Testis (tissue), 3 donors: ENCODE data around the gene IGFBP7. TPM values are rescaled to one million over a fixed set of nuclear protein-coding genes. Genes with fewer than 3 reads are reported as not detected.
A peak's percentile ranks its signal among the peaks of the same experiment; 100 is the strongest.

ENCODE experiments used
- DNase-seq: peaks from one replicate; pipeline ENCODE4 v3.0.0-alpha.2; 2019
- H3K27ac ChIP-seq, 2 donors: fragments of 200-600 bp; sonication (generic); one replicate each; pipeline ENCODE4 v1.5.1; 2019
- H3K27me3 ChIP-seq: fragments of 200-600 bp; sonication (generic); one replicate; pipeline ENCODE4 v1.5.1; 2019
- H3K36me3 ChIP-seq: fragments of 200-600 bp; sonication (generic); one replicate; pipeline ENCODE4 v1.5.1; 2017; ENCODE audit warnings: low read depth; ENCODE audit errors: missing control alignments
- H3K4me1 ChIP-seq: fragments of 200-600 bp; sonication (generic); one replicate; pipeline ENCODE4 v1.5.1; 2019
- H3K4me3 ChIP-seq, 2 donors: fragments of 200-600 bp; sonication (generic); one replicate each; pipeline ENCODE4 v1.5.1; 2017 to 2019
- H3K9me3 ChIP-seq: fragments of 200-600 bp; sonication (generic); one replicate; pipeline ENCODE4 v1.5.1; 2017
- CTCF ChIP-seq, 3 experiments: fragments of 450-650 bp in 2 of 3; fragments of 200-600 bp in 1 of 3; sonication (generic) in 1 of 3; IDR thresholded peaks; one replicate each; pipeline ENCODE4 v1.5.1; 2016 to 2019; ENCODE audit warnings: antibody characterized with exemption in 3 of 3, mild to moderate bottlenecking in 2 of 3, moderate library complexity in 1 of 3
- POLR2A ChIP-seq: fragments of 450-650 bp; IDR thresholded peaks from one replicate; pipeline ENCODE4 v1.6.1; 2017; ENCODE audit warnings: antibody characterized with exemption, mild to moderate bottlenecking, moderate library complexity
- WGBS, 2 donors: methylation state at CpG; one replicate each; pipeline ENCODE4 v1.1.5; 2018; 5-methylcytosine and 5-hydroxymethylcytosine counted together
- intact Hi-C: fragments of 100-400 bp; cut with DNase I; formaldehyde crosslinking; loops from one replicate; pipeline ENCODE4 v1.15.1; 2023; ENCODE audit warnings: low total_unique reads
- polyA plus RNA-seq: library from polyadenylated mRNA; stranded (reverse); fragments of 350-450 nt; fragmentation: Illumina TruSeq; extraction: RNeasy Lipid Tissue Mini Kit (QIAGEN cat#74804); gene quantifications from one replicate; pipeline ENCODE4 v1.2.3, GENCODE V29; 2014; ENCODE audit warnings: low read depth, low replicate concordance; ENCODE audit not compliant: insufficient read depth
- total RNA-seq, 2 donors: library from RNA; depleted of rRNA; stranded (reverse); fragments of >200 nt; gene quantifications; one replicate each; pipeline ENCODE4 v1.2.3, GENCODE V29; 2016

The IGFBP7 gene
- total and polyA plus RNA-seq, 3 donors from 2014 or later = 451 to 817 (median 531) TPM

GRCh38 chr4:57086031-57086723 lies 24.0 kb downstream of the IGFBP7 start:
- H3K36me3 ChIP-seq = no peaks in the 10 kb centered on the region
- intact Hi-C loops = no loop called here
- TF ChIP-seq CTCF (IDR thresholded peaks at IDR 0.05) = no peak
- TF ChIP-seq POLR2A = no peak
- no peak overlapping the region for H3K4me3 ChIP-seq
- no peaks in the 10 kb centered on the region for H3K27me3 ChIP-seq
- H3K4me1 ChIP-seq = peaks cover 10% of the 10 kb centered on the region
- no peaks in the 10 kb centered on the region for H3K9me3 ChIP-seq
- no peak overlapping the region for H3K27ac ChIP-seq
- no peak for DNase-seq
- 58 to 63% methylated on average over 4 of the region's 4 CpGs for WGBS, 2 donors

DNA sequence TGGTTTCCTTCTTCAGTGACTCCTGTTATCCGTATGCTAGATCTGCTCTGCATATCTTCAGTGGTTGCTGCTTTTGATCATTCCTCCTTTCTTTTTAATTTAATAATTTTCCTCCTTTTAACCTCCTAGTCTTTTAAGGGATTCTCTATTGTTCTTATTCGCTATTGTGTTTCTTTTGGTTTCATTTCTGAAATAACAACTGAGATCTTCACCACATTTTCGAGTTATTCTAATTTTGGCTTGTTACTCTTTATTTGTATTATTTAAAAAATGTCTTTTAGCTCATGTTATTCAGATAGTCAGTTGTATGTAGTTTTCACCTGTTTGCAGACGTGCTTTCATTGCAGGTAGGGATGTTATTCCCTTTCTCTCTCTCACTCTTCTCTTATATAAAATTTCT lies 24.9 kb downstream of the IGFBP7 start:
- Histone ChIP-seq H3K4me1 (peaks cover 13% of the 10 kb centered on the region), H3K27me3 (no peaks in the 10 kb centered on the region), H3K36me3 (no peaks in the 10 kb centered on the region), H3K27ac (no peak overlapping the region), H3K4me3 (no peak overlapping the region), H3K9me3 (no peaks in the 10 kb centered on the region)
- no peak for DNase-seq
- TF ChIP-seq CTCF (IDR thresholded peaks at IDR 0.05) (no peak), POLR2A (no peak)
- intact Hi-C loops = no loop called here
- 81 to 85% methylated on average over 4 of the region's 4 CpGs for WGBS, 2 donors

GRCh38 chr4:57084360-57084759 lies 25.8 kb downstream of the IGFBP7 start:
- no peaks in the 10 kb centered on the region for H3K9me3 ChIP-seq
- H3K27me3 ChIP-seq = no peaks in the 10 kb centered on the region
- no peaks in the 10 kb centered on the region for H3K36me3 ChIP-seq
- 85% methylated on average over 2 of the region's 2 CpGs for WGBS, 2 donors
- H3K27ac ChIP-seq = peak overlapping the region in 1 of 2 donors; percentile 77
- DNase-seq = no peak
- H3K4me3 ChIP-seq = no peak overlapping the region
- peaks cover 21% of the 10 kb centered on the region for H3K4me1 ChIP-seq
- TF ChIP-seq CTCF (IDR thresholded peaks at IDR 0.05) = no peak
- no peak for TF ChIP-seq POLR2A
- intact Hi-C loops = no loop called here

GRCh38 chr4:57083090-57083489 lies 27.1 kb downstream of the IGFBP7 start:
- H3K4me1 ChIP-seq = peaks cover 23% of the 10 kb centered on the region
- intact Hi-C loops = no loop called here
- 30 to 33% methylated on average over 2 of the region's 2 CpGs for WGBS, 2 donors

More at GRCh38 chr4:57083090-57083489, 27.1 kb downstream of the IGFBP7 start:
- no peak for DNase-seq
- TF ChIP-seq CTCF (IDR thresholded peaks at IDR 0.05) (no peak), POLR2A (no peak)
- no peak overlapping the region for H3K4me3 ChIP-seq
- no peaks in the 10 kb centered on the region for H3K9me3 ChIP-seq
- peak overlapping the region; percentile 22 to 77 for H3K27ac ChIP-seq
- H3K36me3 ChIP-seq = no peaks in the 10 kb centered on the region
- no peaks in the 10 kb centered on the region for H3K27me3 ChIP-seq
